ENCODE data around the gene NELL1.

Gene NELL1

GRCh38 chr11:21622566-21622965 lies 953.2 kb downstream of the NELL1 start:
- Histone ChIP-seq H3K9ac (ENCODE audit: insufficient read length) (no peak overlapping the region), H3K9me3 (ENCODE audit: low read depth, low read length) (no peaks in the 10 kb centered on the region), H3K27ac (no peak overlapping the region), H3K36me3 (ENCODE audit: insufficient read depth, low read length) (no peaks in the 10 kb centered on the region), H3K4me3 (no peak overlapping the region)
- no peak for TF ChIP-seq FOXP2 (optimal IDR thresholded peaks at IDR 0.05; ENCODE audit: control extremely low read depth, extremely low read length, insufficient read depth)
- no peak for TF ChIP-seq POLR2AphosphoS5 (IDR thresholded peaks at IDR 0.05; ENCODE audit: borderline replicate concordance, low read depth, low read length)
- TF ChIP-seq EZH2 (IDR thresholded peaks at IDR 0.05), result no peak
- DNase-seq (ENCODE audit: low read depth, low spot score), result no peak

- TF ChIP-seq EZH2 (IDR thresholded peaks at IDR 0.05), result no peak
- TF ChIP-seq POLR2AphosphoS5 (IDR thresholded peaks at IDR 0.05; ENCODE audit: borderline replicate concordance, low read depth, low read length), result no peak
- no peak for TF ChIP-seq FOXP2 (optimal IDR thresholded peaks at IDR 0.05; ENCODE audit: control extremely low read depth, extremely low read length, insufficient read depth)
- H3K9ac ChIP-seq (ENCODE audit: insufficient read length), result no peak overlapping the region
- H3K27ac ChIP-seq, result no peak overlapping the region
- H3K4me3 ChIP-seq, result no peak overlapping the region
- H3K9me3 ChIP-seq (ENCODE audit: low read depth, low read length), result no peaks in the 10 kb centered on the region
- no peaks in the 10 kb centered on the region for H3K36me3 ChIP-seq (ENCODE audit: insufficient read depth, low read length)
- no peak for DNase-seq (ENCODE audit: low read depth, low spot score)
Observed at GRCh38 chr11:21622995-21623394, 953.6 kb downstream of the NELL1 start.

Measured in SK-N-MC (cell line).